GM21423 (cell line): ENCODE measurements around the gene CCDC47.
"Not testable (repeated sequence)": the region's sequence is repeated elsewhere in the genome, so short reads cannot be mapped to it uniquely, and the experiment has no call there.

Experiments used
- ATAC-seq: cut with Tn5 transposase; IDR thresholded peaks from one replicate; pipeline ENCODE4 v1.9.1; 2021; ENCODE audit warnings: mild to moderate bottlenecking, moderate library complexity; ENCODE audit not compliant: unreplicated experiment

Gene CCDC47

DNA sequence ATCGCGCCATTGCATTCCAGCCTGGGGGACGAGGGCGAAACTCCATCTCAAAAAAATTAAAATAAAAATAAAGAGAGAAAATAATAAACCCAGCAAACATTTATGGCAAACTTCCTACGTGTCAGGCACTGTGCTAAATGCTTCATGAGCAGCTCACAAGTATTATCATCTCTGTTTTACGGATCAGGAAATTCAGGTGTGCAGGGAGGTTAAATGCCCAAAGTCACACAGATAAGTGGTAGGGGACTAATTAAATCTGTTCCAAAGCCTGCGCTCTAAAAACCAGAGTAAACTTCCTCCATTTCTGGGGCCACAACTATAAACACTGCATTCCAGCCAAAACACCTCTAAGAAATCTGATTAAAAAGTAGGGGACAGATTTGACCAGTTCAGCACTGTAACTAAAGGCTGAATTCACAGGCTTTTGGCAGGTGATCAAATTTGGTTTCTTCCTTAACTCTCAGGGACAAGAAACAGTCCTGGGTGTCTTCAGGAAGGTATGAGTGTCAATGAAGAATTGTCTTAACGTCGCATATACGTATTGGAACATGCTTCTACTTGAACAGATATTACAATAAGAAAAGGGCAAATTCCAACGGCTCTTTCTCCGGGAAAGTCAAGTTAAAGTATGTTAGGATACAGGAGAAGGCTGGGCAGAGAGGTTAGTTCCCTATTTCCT lies 32.8 kb downstream of the CCDC47 start:
- no peak for ATAC-seq

DNA sequence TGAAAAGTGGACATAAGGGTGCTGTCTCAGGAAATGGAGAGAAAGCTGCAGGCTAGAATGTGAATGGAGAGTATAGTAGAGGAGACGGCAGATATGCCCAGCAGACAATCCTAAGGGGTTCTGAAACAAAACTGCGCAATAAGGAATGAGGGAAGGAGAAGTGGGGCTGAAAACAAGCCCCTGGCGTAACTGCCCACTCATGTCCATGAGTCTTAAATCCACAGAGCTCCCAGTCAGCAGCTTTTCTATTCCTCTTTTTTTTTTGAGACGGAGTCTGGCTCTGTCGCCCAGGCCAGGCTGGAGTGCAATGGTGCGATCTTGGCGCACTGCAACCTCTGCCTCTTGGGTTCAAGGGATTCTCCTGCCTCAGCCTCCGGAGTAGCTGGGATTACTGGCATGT lies 37.7 kb downstream of the CCDC47 start:
- ATAC-seq = no peak

DNA sequence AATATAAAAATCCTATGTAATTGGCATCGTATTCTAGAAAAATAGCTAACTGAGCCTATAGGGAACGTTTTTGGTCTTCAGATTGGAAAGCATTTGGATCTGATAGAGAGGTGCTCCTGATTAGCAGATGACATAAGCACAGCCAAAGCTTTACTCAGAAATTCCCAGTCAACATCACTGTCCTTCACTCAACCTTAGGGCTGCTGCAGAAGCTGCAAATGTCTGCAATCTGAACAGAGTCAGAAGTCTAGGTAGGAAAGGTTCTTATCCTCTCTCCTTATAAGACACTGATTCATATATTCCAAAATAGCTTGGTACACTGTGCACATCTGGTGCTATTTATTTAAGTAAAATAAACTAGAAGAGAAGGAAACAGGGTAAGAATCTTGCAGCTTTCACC lies 51.0 kb downstream of the CCDC47 start:
- ATAC-seq = no peak

GRCh38 chr17:63720194-63720593 lies 53.2 kb downstream of the CCDC47 start:
- ATAC-seq = not testable (repeated sequence)

- no peak for ATAC-seq
Observed at GRCh38 chr17:63718988-63719387, 54.4 kb downstream of the CCDC47 start.

DNA sequence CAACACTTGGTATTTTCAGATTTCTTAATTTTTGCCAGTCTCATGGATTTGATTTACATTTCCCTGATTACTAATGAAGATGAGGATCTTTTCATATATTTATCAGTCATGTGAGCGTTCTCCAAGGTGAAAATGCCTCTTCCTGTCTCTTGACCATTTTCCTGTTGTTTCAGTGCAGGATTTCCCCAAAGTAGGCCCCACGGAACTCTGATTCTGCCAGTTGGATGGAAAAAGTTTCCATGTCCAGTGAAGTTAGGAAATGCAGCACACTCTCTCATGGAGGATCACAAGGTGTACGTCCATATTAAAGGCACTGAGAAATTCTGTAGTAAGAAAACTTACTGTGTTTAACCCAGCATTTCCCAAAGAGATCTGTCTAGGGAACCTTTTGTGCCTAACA lies 57.0 kb downstream of the CCDC47 start:
- ATAC-seq = no peak

DNA sequence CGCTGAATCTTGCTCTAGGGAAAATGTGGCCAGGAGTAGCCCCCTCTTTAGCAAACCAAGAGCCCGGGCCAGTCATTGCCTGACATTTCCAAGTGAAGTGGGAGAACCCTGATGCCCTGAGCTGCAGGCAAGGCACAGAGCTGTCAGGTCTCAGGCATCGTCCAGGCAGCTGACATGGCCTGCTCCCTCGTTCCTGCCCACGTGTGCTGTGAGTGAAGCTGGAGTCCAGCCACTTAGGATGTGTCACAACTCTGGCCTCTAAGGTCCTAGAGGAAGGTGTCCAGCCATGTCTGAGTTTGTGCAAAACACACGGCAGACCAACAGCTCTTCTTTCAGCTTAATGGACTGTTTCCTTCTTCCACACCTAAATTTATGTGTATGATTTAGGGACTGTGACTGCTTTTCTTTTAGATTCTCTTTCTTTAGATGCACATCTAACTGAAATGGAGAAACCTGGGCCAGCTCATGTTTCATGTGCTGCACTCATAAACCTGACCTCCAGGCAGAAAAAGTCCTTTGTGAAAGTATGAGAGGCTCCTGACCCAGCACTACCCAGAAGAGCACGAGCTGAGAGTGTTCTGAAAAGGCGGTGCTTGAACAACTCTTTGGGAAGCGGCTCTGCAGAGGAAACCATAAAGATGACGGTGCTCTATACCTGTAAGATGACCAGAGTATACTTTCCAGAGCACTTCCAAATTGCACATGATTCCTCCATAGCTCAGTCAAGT lies 58.7 kb downstream of the CCDC47 start:
- ATAC-seq = no peak

- no peak for ATAC-seq
Observed at GRCh38 chr17:63709110-63709509, 64.3 kb downstream of the CCDC47 start.

DNA sequence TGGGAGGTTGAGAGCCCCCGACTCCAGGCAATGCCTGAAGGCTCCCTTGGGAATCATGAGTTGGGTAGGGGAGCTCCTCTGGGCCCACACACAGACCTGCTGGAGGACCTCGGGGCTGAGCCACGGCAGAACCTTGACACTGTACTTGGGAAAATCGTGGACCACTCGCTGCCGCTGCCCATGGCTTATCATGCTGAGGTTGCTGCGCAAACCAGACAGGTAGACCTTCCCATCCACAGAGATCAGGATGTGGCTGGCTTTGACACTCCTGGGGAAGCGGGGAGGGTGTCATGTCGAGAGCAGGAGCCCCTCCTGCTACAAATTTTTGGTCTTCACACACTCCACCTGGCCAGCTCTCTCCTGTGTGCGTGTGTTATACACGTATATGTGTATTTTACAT lies 66.2 kb downstream of the CCDC47 start:
- ATAC-seq = no peak

GRCh38 chr17:63706336-63707082 lies 66.9 kb downstream of the CCDC47 start:
- no peak for ATAC-seq

DNA sequence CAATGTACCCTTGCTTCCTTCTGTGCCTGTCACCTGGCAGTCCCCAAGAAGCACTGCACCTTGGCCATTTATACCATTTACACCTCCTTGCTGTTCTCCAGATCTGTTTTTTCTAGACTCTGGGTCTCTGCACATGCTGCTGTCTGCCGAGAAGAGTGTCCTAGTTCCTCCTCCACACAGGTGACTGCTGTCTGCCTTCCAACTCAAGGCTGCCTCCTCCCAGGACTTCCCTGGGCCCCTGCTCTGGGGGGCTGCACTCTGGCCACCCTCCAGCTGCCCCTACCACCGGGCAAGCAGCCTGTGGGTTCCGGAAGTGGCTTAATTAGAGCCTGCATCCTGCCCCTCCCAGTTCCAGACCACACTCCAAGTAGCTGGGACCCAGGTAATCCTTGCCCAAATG lies 67.7 kb downstream of the CCDC47 start:
- no peak for ATAC-seq

- no peak for ATAC-seq
Observed at GRCh38 chr17:63704836-63705235, 68.6 kb downstream of the CCDC47 start.

GRCh38 chr17:63704259-63704576 lies 69.2 kb downstream of the CCDC47 start:
- no peak for ATAC-seq

DNA sequence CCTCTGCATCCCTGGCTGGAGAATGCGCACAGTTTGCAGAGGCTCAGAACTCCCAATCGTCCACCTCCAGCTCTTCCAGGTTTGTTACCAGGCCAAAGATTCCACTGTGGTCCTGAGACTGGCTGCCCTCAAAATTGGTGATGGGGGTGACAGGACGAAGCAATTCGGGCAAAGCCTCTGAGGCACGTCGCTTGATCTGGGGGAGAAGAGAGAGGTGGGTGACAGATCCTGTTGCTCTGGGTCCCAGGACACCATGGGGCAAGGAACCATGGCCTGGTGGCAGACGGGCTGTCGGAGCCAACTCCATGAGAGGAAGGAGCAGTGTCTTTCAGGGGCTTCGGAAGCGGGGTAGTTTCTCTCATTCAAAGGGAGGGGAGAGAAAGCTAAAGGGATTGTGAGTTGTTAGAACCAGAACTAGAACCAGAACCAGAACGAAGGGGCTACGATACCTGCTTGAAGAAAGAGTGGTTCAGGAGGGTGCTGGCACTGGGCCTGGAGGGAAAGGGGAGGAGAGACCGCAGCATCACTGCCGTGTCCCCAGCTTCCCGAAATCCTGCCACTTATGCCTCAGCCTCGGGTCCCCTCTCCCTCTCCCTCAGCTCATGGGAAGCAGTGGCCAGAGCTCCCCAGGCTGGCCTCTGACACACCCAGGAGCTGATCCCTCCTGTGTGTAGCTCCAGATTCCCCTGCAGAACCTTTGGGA lies 69.7 kb downstream of the CCDC47 start:
- no peak for ATAC-seq

GRCh38 chr17:63703029-63703428 lies 70.4 kb downstream of the CCDC47 start:
- no peak for ATAC-seq

DNA sequence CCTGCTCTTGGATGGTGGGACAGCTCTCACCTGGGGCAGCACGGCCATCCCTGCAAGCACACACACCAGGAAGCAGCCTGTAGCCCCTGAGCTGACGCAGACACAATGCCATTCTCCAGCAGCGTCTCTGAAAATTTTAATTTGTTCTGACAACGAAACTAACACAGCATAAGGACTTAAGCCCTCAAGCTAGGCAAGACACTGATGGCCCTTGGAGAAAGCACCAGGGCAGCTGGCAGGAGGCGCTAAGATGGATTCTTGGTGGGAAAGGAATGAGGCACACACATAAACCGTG lies 70.7 kb downstream of the CCDC47 start:
- no peak for ATAC-seq

DNA sequence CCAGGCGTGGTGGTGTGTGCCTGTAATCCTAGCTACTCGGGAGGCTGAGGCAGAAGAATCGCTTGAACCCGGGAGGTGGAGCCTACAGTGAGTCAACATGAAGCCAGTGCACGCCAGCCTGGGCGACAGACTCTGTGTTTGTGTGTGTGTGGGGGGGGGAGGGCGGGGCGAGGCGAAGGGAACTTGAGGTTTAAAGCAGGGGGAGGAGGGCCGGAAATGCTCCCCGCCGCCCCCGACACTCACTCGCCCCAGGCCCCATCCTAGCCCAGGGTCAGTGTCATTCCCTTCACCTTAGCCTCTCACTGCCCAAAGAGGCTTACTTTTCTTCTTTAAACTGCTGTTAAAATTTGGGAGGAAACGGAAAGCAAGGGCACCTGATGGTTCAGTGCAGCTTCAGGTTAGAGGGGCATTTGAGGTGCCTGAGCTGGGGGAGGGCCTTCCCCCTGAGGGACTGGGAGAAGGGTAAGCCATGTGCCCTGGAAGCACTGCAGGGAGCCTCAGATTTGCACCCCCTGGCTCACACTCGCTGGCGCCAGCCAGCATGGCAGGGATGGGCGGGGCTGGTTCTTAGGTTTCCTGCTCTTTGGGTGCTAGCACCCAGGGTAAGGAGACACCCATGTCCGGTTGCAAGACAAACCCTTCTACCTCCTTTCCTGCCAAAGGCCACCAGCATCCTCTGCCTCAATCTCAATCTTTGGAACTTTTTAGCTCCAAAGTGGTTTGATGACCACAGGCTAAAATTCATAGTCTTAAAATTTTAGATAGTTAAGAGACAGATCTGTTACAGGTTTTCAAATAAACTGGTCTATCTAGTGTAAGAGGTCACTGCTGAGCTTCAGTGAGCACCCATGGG lies 71.3 kb downstream of the CCDC47 start:
- no peak for ATAC-seq

DNA sequence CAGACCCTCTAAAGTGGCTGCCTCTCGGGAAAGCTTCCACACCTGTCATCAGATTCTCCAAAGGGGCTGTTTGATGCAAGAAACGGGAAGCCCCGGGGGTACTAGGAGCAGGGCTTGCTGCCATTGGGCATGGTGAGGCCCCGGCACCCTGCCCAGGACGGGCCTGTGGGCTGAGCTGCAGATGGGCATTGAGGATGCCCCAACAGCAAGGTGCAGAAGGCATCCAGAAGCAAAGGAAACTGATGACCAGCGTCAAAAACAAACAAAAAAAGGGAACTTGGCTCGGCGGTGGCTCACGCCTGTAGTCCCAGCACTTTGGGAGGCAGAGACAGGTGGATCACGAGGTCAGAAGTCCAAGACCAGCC lies 72.0 kb downstream of the CCDC47 start:
- ATAC-seq = no peak

GRCh38 chr17:63700528-63701455 lies 72.6 kb downstream of the CCDC47 start:
- ATAC-seq = peak; percentile 13
